Fibroblast of lung (primary cell): ENCODE measurements around the gene EPN3.

Source experiments
- EZH2 ChIP-seq: IDR thresholded peaks from 2 replicates; pipeline ENCODE4 v1.5.1; 2012; ENCODE audit warnings: low read length, control low read depth, mild to moderate bottlenecking; ENCODE audit errors: missing control alignments
- TF ChIP-seq, protein P1 (sequence below), 2 donors: IDR thresholded peaks in 1 of 2; conservative IDR thresholded peaks in 1 of 2; 1 replicate in 1 of 2; 2 replicates in 1 of 2; pipeline ENCODE4 v1.5.1; 2011 to 2012; ENCODE audit warnings: low read length in 2 of 2, control low read depth in 1 of 2, inconsistent platforms in 1 of 2, low read depth in 1 of 2, mild to moderate bottlenecking in 1 of 2

DNA sequence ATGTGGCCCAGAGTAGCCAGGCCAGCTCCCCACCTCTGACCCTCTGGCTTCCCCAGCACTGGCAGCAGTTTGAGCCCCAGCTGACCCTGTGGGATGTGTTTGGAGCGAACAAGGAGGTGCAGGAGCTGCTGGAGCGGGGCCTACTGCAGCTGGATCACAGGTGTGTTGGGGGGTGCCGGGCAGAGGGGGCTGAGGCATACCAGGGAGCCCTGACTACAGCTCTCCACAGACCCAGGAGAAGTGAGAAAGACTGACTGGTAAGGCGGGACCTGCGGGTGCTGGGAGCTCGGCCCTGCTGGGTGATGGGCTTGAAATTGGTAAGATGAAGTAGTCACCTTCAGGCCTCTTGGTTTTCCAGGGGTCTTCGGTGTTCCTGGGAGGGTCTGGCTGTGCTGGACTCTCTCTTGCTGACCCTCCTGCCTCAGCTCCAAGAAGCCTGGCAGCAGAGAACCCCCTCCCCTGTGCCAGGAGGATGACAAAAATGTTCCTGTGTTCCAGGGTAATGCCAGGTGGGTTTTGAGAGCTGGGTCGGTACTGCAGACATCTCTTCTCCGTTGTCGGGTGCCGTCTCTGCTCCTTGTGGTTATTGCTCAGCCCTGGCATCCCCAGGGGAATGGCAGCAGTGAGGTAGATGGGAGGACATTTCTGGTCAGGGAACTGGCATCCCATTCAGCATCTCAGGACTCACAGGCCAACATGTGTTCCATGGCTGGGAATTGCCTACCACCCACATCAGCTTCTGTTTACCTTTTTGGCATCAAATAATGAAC lies 48.0 kb upstream of the EPN3 start:
- TF ChIP-seq, protein P1, sequence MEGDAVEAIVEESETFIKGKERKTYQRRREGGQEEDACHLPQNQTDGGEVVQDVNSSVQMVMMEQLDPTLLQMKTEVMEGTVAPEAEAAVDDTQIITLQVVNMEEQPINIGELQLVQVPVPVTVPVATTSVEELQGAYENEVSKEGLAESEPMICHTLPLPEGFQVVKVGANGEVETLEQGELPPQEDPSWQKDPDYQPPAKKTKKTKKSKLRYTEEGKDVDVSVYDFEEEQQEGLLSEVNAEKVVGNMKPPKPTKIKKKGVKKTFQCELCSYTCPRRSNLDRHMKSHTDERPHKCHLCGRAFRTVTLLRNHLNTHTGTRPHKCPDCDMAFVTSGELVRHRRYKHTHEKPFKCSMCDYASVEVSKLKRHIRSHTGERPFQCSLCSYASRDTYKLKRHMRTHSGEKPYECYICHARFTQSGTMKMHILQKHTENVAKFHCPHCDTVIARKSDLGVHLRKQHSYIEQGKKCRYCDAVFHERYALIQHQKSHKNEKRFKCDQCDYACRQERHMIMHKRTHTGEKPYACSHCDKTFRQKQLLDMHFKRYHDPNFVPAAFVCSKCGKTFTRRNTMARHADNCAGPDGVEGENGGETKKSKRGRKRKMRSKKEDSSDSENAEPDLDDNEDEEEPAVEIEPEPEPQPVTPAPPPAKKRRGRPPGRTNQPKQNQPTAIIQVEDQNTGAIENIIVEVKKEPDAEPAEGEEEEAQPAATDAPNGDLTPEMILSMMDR (conservative IDR thresholded peaks at IDR 0.05 in 1 of 2, IDR thresholded peaks at IDR 0.05 in 1 of 2; ENCODE audit: low read depth in 1 of 2, low read length in 2 of 2), result no peak
- no peak for TF ChIP-seq EZH2
